ENCODE measurements around the gene COL6A1.
"Not testable (repeated sequence)": the region's sequence is repeated elsewhere in the genome, so short reads cannot be mapped to it uniquely, and the experiment has no call there.

Gene COL6A1

DNA sequence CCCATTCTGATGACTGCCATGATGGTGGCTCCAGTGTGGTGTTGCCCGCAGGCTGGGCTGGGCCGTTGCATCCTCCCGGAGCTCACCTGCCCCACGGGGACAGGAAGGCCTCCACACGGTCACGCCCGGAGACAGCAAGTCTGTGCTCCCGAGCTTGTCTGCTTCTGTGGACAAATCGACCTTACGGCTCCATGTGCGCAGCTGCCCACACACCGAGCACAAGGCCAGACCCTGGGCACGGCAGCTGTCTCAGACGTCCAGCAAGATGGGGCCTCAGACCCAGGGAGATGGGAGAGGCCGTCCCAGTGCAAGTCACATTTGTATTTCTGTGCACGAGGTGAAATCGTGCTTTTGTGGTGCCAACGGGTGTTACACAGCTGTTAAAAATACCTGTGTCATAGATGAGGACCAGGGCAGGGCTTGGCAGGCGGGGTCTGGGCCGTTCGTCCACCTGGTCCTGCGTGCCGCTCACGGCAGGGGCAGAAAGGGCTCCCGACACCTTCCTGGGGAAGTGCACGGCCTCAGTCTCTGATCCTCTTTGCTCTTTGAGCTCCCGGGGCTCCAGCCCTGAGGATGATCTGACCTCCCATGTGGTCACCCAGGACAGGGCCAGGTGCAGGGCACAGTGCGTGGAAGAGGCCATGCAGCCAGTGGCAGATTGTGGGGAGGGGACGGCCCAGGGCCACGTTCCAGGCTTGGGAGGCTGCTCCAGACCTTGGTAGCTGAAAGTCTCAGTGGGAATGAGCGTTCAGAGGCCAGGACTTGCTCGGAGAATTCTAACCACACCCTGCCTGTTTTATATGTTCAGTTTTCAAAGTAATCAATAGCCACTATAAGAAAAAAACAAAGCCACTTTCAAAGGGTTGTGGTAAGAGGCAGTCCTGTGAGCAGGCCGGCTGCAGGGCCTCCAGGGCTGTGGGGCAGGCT, 13.5 kb downstream of the COL6A1 start:
- DNase-seq = no peak

GRCh38 chr21:45995686-45996179, 14.2 kb downstream of the COL6A1 start:
- DNase-seq = no peak

DNA sequence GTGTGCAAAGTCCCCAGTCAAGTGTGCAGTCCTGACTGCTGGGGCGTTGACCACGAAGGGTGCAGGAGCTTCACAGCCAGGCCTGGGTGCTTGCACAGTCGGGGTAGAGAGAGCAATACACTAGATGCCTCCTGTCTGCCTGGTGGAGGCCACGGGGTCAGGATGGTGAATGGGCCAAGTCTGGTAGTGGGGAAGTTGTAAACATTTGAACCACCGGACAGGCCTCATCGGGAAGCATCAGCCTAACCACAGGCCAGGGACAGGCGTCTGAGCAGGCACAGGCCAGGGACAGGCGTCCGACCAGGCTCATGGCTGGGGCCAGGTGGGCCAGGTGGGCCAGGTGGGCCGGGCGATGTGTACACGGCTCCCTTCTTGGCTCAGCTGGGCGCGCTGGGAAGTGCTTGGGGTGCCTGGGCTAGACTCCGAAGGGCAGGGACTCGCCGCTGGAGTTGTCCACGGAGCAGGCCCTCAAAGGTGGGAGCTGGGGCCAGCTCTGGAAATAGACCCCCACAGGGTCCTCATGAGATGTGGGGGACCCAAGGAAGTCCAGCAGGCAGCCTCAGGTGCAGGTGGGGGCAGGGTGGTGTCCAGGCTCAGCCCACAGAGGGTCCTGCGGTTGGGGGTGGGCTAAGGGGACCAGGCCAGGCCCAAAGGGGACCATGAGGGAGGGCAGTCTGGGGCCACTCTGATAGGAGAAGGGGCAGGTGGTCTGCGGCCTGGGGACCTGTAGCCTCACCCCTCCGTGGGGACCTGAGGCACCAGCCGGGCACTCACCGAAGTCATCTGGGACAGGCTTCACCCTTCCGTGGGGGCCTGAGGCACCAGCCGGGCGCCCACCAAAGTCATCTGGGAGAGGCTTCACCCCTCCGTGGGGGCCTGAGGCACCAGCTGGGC, 15.0 kb downstream of the COL6A1 start:
- DNase-seq = no peak

DNA sequence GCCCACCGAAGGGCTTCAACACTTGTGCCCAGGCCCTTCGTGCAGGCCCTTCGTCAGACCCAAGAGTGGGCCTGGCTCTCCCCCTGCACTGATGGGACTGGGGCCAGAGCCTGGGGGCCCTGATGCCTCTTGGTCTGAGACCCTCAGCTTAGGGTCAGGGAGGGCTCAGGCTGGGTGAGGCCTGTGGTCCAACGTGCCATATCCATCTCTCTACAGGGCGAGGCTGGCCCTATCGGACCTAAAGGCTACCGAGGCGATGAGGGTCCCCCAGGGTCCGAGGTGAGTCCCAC, 15.6 kb downstream of the COL6A1 start:
- DNase-seq = no peak

GRCh38 chr21:45997495-45998275, 16.1 kb downstream of the COL6A1 start:
- no peak for DNase-seq

DNA sequence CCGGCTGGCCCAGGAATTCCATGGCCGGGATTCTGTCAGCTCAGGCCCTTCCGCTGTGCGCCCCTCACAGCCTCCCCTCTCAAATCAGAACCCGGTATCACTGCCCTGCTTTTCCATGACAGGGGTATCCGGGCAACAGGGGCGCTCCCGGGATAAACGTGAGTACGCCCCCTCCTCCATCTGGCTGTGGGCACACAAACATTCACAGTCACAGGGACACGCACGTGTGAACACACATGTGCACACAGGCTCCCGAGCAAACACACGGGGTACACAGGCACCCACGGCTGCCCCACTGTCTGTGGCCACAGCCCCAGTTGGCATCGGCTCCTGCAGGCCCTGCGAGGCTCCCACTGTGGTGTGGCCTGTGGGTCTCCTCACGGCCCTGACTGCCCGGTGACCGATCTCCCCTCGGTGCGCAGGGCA, 16.7 kb downstream of the COL6A1 start:
- no peak for DNase-seq

DNA sequence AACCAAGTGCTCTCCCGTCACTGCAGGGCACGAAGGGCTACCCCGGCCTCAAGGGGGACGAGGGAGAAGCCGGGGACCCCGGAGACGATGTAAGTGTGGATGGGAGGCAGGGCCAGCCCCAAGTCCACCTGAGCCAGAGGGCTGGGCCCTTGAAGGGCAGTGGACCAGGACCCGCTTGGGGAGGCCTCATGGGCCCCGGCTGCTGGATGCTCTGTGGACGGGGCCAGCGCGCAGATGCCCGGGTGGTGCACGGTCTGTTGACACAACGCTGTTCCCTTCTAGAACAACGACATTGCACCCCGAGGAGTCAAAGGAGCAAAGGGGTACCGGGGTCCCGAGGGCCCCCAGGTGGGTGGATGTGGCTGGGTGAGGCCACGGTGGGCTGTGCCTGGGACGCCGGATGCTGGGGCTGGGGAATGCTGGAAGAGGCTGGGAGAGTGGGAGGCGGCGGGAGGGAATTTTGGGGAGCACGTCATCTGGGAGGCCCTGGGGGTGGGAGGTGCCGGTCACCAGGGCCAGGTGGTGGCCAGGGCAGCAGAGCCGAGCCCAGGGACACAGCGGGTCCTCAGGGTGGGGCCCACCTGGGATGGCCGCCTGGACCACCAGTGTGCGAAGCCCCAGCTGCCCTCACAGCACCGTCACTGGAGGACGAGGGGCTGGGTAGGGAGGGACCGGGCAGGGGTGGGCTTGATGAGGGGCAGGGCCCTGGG, 17.5 kb downstream of the COL6A1 start:
- DNase-seq = no peak

DNA sequence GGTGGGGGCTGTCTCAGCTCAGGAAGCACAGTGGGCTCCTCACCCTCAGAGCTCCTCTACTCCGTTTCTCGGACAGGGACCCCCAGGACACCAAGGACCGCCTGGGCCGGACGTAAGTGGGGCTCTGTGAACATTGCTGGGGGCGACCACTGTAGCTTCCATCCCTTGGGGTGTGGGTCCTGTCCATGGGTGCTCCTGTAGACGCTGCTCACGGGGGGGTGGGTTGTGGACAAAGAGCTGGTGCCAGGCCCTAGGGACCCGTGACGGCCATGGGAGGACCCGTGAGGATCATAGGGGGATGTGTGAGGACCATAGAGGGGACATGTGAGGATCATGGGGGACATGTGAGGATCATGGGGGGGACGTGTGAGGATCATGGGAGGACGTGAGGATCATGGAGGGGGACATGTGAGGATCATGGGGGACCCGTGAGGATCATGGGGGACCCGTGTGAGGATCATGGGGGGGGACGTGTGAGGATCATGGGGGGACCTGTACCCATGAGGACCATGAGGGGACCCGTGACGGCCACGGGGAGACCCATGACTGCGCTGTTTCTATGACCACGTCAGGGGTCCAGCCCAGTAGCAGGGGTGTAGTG, 18.1 kb downstream of the COL6A1 start:
- DNase-seq = no peak

- DNase-seq = no peak
These were observed 18.7 kb downstream of the COL6A1 start for GRCh38 chr21:46000182-46000730.

DNA sequence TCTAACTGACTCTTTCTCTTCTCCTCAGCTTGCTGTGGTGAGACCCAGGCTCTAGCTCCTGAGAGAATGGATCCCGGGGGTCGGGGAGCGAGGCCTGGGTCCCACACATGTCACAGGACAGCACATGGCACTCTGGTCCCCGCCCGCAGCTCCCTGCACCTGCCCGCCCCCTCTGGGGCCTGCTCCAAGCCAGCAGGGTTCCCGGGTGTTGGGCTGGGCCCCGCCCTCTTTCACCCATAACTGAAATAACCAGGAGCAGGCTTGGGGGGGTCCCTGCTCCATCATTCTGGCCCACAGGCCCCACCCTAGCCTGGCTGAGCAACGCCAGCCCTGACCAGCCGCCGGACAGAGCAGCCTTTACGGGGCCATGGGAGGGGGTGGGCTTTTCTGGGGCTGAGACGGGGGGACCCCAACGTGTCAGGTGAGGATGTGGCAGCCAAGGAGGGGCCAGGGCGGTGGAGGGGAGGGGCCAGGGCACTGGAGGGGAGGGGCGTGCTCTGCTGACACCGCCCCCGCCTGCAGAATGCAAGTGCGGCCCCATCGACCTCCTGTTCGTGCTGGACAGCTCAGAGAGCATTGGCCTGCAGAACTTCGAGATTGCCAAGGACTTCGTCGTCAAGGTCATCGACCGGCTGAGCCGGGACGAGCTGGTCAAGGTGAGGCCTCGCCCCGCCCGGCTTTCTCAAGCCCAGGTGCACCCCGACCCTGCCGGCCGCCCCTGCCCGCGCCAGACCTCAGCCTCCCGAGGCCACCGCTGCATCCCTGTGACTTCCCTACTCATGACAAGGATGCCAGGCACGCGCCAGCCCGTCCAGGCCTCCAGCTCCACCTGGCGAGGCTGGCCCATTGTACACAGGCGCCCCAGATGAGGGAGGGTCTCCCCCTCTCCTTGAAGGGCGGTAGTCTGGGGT, 19.4 kb downstream of the COL6A1 start:
- DNase-seq = no peak

GRCh38 chr21:46001821-46002681, 20.5 kb downstream of the COL6A1 start:
- DNase-seq = no peak

DNA sequence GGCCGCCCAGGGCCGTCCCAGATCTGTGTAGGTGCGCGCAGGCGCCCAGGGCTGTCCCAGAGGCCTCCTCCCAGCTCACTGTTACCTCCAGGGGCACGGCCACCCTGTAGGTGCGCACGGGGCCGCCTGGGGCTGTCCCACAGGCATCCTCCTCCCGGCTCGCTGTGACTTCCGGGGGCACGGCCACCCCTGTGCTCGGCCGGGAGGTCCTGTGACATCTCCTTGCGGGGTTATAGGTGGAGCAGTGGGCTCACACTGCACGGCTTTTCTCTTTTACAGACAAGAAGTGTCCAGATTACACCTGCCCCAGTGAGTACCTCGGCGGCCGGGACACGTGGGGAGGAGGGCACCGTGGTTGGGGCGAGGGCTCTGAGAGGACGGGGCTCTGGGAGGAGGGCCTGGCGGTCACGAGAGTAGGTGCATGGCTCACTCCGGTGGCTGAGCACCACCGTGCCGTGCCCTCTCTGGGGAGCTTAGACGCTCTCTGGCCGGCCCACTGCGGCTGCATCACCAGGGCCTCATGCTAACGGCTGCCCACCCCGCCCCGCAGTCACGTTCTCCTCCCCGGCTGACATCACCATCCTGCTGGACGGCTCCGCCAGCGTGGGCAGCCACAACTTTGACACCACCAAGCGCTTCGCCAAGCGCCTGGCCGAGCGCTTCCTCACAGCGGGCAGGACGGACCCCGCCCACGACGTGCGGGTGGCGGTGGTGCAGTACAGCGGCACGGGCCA, 21.4 kb downstream of the COL6A1 start:
- no peak for DNase-seq

GRCh38 chr21:46003575-46004007, 22.0 kb downstream of the COL6A1 start:
- no peak for DNase-seq

- no peak for DNase-seq
These were observed 22.7 kb downstream of the COL6A1 start for GRCh38 chr21:46004168-46004861.

DNA sequence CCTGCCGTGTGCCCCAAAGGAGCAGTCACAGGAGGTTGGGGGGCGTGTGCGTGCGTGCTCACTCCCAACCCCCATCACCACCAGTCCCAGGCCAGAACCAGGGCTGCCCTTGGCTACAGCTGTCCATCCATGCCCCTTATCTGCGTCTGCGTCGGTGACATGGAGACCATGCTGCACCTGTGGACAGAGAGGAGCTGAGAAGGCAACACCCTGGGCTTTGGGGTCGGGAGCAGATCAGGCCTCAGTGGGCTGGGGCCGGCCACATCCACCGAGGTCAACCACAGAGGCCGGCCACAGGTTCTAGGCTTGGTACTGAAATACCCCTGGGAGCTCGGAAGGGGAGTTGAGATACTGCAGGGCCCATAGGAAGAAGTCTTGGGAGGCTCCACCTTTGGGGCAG, 23.5 kb downstream of the COL6A1 start:
- no peak for DNase-seq

DNA sequence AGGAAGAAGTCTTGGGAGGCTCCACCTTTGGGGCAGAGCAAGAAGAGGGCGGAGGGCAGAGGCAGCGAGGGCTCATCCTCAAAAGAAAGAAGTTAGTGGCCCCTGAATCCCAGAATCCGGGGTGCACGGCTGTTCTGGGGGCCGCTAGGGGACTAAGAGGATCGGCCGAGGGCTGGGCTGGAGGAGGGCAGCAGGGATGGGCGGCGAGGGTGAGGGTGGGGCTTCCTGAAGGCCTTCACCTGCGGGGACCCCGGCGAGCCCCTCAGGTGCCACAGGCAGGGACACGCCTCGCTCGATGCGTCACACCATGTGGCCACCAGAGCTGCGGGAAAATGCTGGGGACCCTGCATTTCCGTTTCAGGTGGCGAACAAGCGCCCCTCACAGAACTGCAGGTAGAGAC, 23.9 kb downstream of the COL6A1 start:
- DNase-seq = no peak

- DNase-seq = not testable (repeated sequence)
These were observed 24.4 kb downstream of the COL6A1 start for GRCh38 chr21:46005894-46006546.

Data from NCI-H526 treated with DMSO at 0.1 percent for 48 hours (cell line).